Osteocyte (in vitro differentiated cells): ENCODE data around the gene PDF. TPM values are rescaled to one million over a fixed set of nuclear protein-coding genes. Genes with fewer than 3 reads are reported as not detected.

ENCODE experiments used
- DNase-seq: peaks from one replicate; pipeline ENCODE4 v3.0.0; 2021; ENCODE audit warnings: mixed read lengths; ENCODE audit not compliant: unreplicated experiment; ENCODE audit errors: extremely low spot score
- H3K27ac Mint-ChIP-seq: one replicate; pipeline ENCODE4 v1.8.0; 2021; ENCODE audit warnings: mild to moderate bottlenecking, mixed read lengths; ENCODE audit not compliant: unreplicated experiment
- H3K27me3 Mint-ChIP-seq: one replicate; pipeline ENCODE4 v1.8.0; 2021; ENCODE audit warnings: mixed read lengths; ENCODE audit not compliant: unreplicated experiment
- H3K36me3 Mint-ChIP-seq: one replicate; pipeline ENCODE4 v1.8.0; 2021; ENCODE audit warnings: mixed read lengths; ENCODE audit not compliant: unreplicated experiment
- H3K4me1 Mint-ChIP-seq: one replicate; pipeline ENCODE4 v1.8.0; 2021; ENCODE audit warnings: mixed read lengths; ENCODE audit not compliant: unreplicated experiment
- H3K4me3 Mint-ChIP-seq: one replicate; pipeline ENCODE4 v1.8.0; 2021; ENCODE audit warnings: mild to moderate bottlenecking, moderate library complexity, mixed read lengths; ENCODE audit not compliant: unreplicated experiment
- H3K9me3 Mint-ChIP-seq: one replicate; pipeline ENCODE4 v1.8.0; 2021; ENCODE audit warnings: mixed read lengths; ENCODE audit not compliant: unreplicated experiment
- CTCF ChIP-seq: fragments of 200-600 bp; sonication (generic); IDR thresholded peaks from 2 replicates; pipeline ENCODE4 v1.5.0; 2021; ENCODE audit warnings: antibody characterized with exemption, mild to moderate bottlenecking, moderate library complexity
- total RNA-seq: library from RNA; stranded (reverse); gene quantifications from 2 replicates; pipeline ENCODE4 v1.2.1, GENCODE V29; 2021

PDF gene
- total RNA-seq, 1 donor from 2014 or later = 12.6 TPM

- Mint-ChIP-seq H3K9me3 (no peaks in the 10 kb centered on the region), H3K27me3 (no peaks in the 10 kb centered on the region), H3K36me3 (peaks cover 3% of the 10 kb centered on the region), H3K4me3 (no peak overlapping the region), H3K4me1 (peaks cover 5% of the 10 kb centered on the region), H3K27ac (no peak overlapping the region)
- TF ChIP-seq CTCF = no peak
- DNase-seq = no peak
Observed at GRCh38 chr16:69285240-69285639, 45.1 kb downstream of the PDF start.

GRCh38 chr16:69283851-69284250 lies 46.5 kb downstream of the PDF start:
- Mint-ChIP-seq H3K4me3 (no peak overlapping the region), H3K27ac (peak overlapping the region; percentile 45), H3K36me3 (peaks cover 3% of the 10 kb centered on the region), H3K4me1 (peaks cover 5% of the 10 kb centered on the region), H3K9me3 (no peaks in the 10 kb centered on the region), H3K27me3 (no peaks in the 10 kb centered on the region)
- no peak for DNase-seq
- no peak for TF ChIP-seq CTCF

- peak overlapping the region; percentile 82 for H3K27ac Mint-ChIP-seq
- no peak overlapping the region for H3K4me3 Mint-ChIP-seq
- TF ChIP-seq CTCF = no peak
- H3K9me3 Mint-ChIP-seq = peaks cover 4% of the 10 kb centered on the region
- H3K27me3 Mint-ChIP-seq = no peaks in the 10 kb centered on the region
- H3K4me1 Mint-ChIP-seq = peaks cover 49% of the 10 kb centered on the region
- peaks cover 3% of the 10 kb centered on the region for H3K36me3 Mint-ChIP-seq
- DNase-seq = no peak
Observed at GRCh38 chr16:69277413-69277812, 53.0 kb downstream of the PDF start.

Other genes with a start within 250 kb of the PDF start
- gene HAS3, start 224.9 kb downstream of the PDF start, total RNA-seq = 0.89 and 1.6 TPM in 2 replicates
- gene CHTF8, start 198.0 kb downstream of the PDF start, total RNA-seq = 88.0 and 91.7 TPM in 2 replicates
- gene UTP4, start 197.9 kb downstream of the PDF start, total RNA-seq = 41.6 and 41.8 TPM in 2 replicates
- gene SNTB2, start 143.4 kb downstream of the PDF start, total RNA-seq = 39.6 and 45.6 TPM in 2 replicates
- 33.6 and 34.7 TPM in 2 replicates for gene VPS4A, start 19.2 kb downstream of the PDF start, total RNA-seq
- gene COG8, start 9.0 kb upstream of the PDF start, total RNA-seq = 50.8 and 52.3 TPM in 2 replicates
- 21.1 and 22.7 TPM in 2 replicates for gene NIP7, start 9.2 kb upstream of the PDF start, total RNA-seq
- 0.40 and 0.94 TPM in 2 replicates for gene TMED6, start 21.2 kb upstream of the PDF start, total RNA-seq
- 33.5 and 43.7 TPM in 2 replicates for gene TERF2, start 55.4 kb upstream of the PDF start, total RNA-seq
- 69.8 and 74.2 TPM in 2 replicates for gene CYB5B, start 94.0 kb upstream of the PDF start, total RNA-seq
- gene NFAT5, start 235.4 kb upstream of the PDF start, total RNA-seq = 55.0 and 57.3 TPM in 2 replicates